GM18951 (cell line): ENCODE measurements around the gene HLX.

ENCODE experiments used
- POLR2A ChIP-seq: IDR thresholded peaks from 4 replicates; pipeline ENCODE4 v1.6.1; 2011; ENCODE audit warnings: mild to moderate bottlenecking; ENCODE audit not compliant: insufficient read length, insufficient read depth; ENCODE audit errors: extremely low read depth
- in situ Hi-C: fragments of 300-500 bp; cut with MboI; formaldehyde crosslinking; loops from one replicate; pipeline ENCODE4 v1.12.0; 2022; ENCODE audit warnings: low sequenced_read_pairs, mixed read lengths, inconsistent platforms; ENCODE audit not compliant: unreplicated experiment

HLX gene

GRCh38 chr1:220886470-220887201 is 7.4 kb downstream of the HLX start:
- in situ Hi-C loops: loop anchor here (10.0 kb wide), 1 partner anchor 318 kb away; no protein-coding TSS in a partner anchor
- no peak for TF ChIP-seq POLR2A

- in situ Hi-C loops: loop anchor here (10.0 kb wide), 1 partner anchor 318 kb away; no protein-coding TSS in a partner anchor
- TF ChIP-seq POLR2A: no peak
These were observed 7.9 kb downstream of the HLX start for GRCh38 chr1:220887202-220887519.

- in situ Hi-C loops: loop anchor here (10.0 kb wide), 1 partner anchor 317 kb away; no protein-coding TSS in a partner anchor
These were observed 8.5 kb downstream of the HLX start for GRCh38 chr1:220887520-220888416.

GRCh38 chr1:220888417-220888986 is 9.3 kb downstream of the HLX start:
- TF ChIP-seq POLR2A: no peak
- in situ Hi-C loops: loop anchor here (10.0 kb wide), 1 partner anchor 316 kb away; no protein-coding TSS in a partner anchor

More at GRCh38 chr1:220887520-220888416, 8.5 kb downstream of the HLX start:
- TF ChIP-seq POLR2A: no peak

GRCh38 chr1:220889333-220889732 is 10.1 kb downstream of the HLX start:
- in situ Hi-C loops: loop anchor here (10.0 kb wide), 1 partner anchor 315 kb away; no protein-coding TSS in a partner anchor

GRCh38 chr1:220889848-220890287 is 10.6 kb downstream of the HLX start:
- no peak for TF ChIP-seq POLR2A
- in situ Hi-C loops: loop anchor here (10.0 kb wide), 1 partner anchor 315 kb away; no protein-coding TSS in a partner anchor

More at GRCh38 chr1:220889333-220889732, 10.1 kb downstream of the HLX start:
- TF ChIP-seq POLR2A: no peak

- in situ Hi-C loops: no loop called here
- no peak for TF ChIP-seq POLR2A
These were observed 11.4 kb downstream of the HLX start for GRCh38 chr1:220890602-220891001.

- in situ Hi-C loops: no loop called here
- TF ChIP-seq POLR2A: no peak
These were observed 12.2 kb downstream of the HLX start for GRCh38 chr1:220891224-220892085.

GRCh38 chr1:220892086-220892376 is 12.8 kb downstream of the HLX start:
- in situ Hi-C loops: no loop called here
- TF ChIP-seq POLR2A: no peak

GRCh38 chr1:220892997-220893700 is 13.9 kb downstream of the HLX start:
- in situ Hi-C loops: no loop called here
- TF ChIP-seq POLR2A: no peak

GRCh38 chr1:220893701-220894024 is 14.4 kb downstream of the HLX start:
- in situ Hi-C loops: no loop called here

More at GRCh38 chr1:220893701-220894024, 14.4 kb downstream of the HLX start:
- TF ChIP-seq POLR2A: no peak
